ENCODE measurements around the gene FDXR.
A peak's percentile ranks its signal among the peaks of the same experiment; 100 is the strongest.

Gene FDXR

DNA sequence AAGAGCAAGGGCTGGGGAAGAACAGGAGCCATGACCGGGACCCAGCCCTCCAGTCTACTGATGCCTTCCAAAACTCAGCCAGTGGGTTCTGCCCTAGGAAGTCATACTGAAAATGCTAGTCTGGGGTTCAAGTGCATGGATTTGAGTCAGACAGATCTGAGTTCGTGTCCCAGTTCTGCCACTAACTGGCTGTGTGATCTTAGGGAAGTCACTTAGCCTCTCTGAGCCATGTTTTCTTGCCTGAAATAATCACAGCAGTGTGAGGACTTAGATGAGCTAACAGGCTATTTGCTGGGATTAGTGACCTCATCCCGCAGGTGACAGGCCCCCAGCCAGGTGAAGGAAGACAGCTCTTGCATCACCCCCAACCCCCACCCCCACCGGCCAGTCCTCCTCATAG, 17.5 kb downstream of the FDXR start:
- DNase-seq, result no peak

GRCh38 chr17:74854792-74855191, 18.0 kb downstream of the FDXR start:
- DNase-seq, result no peak

DNA sequence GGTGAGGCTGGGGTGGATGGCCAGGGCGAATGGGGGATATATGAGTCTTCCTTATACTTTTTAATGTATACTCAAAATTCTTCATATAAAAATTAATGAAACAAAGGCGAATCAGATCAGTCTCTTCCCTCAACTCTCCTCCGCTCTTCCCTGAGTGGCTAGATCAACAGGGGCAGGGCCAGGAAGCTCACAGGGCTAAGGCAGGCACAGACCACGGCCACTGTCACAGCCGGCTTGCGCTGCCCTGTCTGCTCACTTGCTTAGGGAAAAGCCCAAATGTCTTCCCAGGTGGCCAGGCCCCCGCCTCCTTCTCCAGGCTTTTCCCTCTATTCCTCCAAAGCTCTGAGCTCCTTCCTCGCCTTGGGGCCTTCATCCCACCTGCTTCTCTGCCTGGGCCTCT, 19.1 kb downstream of the FDXR start:
- no peak for DNase-seq

- DNase-seq, result no peak
Observed at GRCh38 chr17:74853048-74853397, 19.8 kb downstream of the FDXR start.

- no peak for DNase-seq
Observed at GRCh38 chr17:74852237-74853047, 20.4 kb downstream of the FDXR start.

- DNase-seq, result peak; percentile 93
Observed at GRCh38 chr17:74851612-74852236, 21.1 kb downstream of the FDXR start.

- DNase-seq, result no peak
Observed at GRCh38 chr17:74850914-74851313, 21.9 kb downstream of the FDXR start.

DNA sequence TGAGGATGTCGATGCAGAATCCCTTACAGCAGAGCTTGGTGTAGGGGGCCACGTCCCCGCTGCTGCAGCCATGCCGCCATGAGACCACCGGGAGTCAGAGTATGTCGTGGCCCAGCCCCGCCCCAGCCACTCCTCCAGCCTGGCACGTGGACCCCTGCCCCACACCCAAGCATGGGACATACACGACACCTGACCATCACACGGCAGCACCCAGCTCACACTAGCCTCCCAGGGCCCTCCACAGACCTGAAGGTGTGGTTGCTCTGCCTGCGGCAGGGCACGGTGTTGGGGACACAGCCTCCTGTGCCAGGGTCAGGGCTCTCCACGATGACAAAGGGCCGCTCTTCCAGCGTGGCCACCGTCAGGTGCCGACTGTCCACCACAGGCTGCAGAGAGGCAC, 22.5 kb downstream of the FDXR start:
- DNase-seq, result no peak

DNA sequence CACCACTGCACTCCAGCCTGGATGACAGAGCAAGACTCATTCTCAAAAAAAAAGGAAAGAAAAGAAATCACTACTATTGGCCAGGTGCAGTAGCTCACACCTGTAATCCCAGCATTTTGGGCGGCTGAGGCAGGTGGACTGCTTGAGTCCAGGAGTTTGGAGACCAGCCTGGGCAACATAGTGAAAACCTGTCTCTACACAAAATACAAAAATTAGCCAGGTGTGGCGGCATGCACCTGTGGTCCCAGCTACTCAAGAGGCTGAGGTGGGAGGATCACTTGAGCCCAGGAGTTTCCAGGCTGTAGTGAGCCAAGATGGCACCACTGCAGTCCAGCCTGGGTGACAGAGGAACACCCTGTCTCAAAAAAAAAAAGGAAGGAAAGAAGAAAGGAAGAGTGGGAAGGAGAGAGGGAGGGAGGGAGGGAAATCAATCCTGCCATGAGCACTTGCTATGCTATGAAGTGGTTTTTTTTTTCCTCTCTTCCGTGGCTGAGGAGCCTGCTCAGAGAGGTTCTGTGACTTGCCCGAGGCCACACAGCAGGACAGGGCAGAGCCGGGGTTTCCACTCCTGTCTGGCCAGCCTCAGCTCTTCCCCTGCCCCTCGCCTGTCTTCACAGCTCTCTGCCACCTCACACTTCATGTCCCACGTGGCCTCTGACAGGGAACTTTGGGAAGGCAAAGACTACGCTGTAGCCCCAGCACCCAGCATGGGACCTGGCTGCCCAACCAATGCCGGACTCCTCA, 24.0 kb downstream of the FDXR start:
- no peak for DNase-seq

GRCh38 chr17:74846621-74847020, 26.2 kb downstream of the FDXR start:
- DNase-seq, result no peak

GRCh38 chr17:74843352-74843627, 29.5 kb downstream of the FDXR start:
- DNase-seq, result no peak

- DNase-seq, result peak; percentile 71
Observed at GRCh38 chr17:74842599-74843351, 30.0 kb downstream of the FDXR start.

DNA sequence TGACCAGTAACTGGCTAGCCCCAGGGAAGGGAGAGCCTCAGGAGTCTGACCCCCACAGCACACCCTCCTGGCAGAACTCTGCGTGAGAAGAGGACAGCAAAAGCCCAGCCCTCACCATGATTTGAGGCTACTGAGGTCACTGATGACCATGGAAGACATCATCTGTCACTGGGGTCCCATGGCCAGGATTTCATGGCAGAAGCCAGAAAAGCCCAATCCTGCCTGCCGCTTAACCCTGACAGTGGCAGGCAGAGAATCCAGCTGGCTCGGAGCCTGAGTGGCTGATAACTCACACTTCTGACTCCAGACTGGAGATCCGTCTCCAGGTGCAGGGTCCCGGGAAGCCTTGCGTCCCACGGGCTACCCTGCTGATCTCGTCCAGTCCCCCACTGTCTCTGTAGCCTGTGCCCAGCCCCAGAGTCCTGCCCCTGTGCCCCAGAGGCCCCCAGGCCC, 30.6 kb downstream of the FDXR start:
- no peak for DNase-seq

DNA sequence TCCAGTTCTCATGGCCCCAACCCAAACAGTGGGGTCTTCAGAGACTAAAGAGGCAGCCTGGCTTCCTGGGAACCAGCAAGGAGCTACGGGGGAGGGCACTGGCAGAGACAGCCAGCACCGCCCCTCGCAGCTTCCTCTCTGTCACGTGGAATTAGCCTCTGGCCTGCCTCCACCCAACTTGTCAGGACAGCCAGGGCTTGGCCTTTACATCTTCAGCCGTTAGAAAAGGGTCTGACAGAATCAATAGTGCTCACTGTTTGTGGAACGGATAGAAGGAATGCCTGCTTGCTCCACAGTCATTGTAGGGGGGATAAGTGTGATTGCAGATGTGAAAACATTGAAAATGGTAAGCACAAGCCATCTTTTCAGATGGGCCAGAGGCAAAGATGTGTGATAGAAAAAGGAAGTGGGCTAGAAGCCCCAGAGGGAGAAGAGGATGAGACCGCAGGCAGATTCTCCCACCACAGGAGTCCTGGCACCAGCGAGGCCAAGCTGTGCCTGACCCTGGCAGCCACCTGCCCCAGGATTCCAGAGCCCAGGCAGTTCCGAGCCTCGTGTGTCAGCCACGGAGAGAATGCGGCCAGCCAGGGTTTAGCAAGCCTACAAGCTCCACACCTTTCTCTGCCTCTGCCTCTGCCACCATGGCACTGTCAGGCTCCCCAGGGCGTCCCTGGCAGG, 31.7 kb downstream of the FDXR start:
- no peak for DNase-seq

DNA sequence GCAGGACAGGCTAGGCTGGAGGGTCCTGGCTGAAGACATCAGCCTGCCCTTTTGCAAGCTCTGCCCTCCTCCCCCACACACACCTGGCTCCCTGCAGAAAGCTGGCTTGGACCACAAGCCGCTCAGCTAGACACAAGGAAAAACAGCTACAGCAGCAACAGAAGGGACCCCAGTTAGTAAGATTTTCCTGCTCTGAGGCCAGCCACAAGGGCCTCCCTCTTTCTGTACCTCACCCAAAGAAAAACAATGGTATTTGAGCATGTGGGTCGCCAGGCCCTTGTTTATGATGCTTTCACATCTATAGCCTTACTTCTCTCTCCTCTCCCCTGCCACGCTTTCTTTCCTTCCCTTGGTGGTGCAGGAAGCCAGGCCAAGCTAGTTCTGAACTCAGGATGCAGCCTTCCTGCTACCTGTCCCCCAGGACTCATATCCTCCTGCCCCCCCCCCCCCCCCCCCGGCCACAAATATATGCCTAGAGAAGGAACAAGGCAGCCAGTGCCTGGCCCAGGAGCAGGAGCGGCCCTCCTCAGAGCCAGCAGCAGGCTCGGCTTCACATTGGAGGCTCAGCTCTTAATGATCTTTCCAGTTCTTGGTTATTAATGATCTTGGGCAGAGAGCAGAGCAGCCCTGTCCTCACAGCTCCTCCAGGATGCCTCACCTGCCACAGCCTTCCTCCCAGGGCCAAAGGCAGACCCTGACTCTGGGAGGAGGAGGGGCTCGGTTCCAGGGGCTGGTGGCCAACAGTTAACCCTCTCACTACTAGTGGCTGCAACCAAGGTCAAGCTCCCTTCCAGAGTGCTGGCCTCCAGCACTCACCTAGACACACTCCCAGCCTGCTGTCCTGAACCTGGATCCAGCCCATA, 32.6 kb downstream of the FDXR start:
- no peak for DNase-seq

GRCh38 chr17:74838274-74838673, 34.5 kb downstream of the FDXR start:
- no peak for DNase-seq

GRCh38 chr17:74836691-74837467, 35.9 kb downstream of the FDXR start:
- DNase-seq, result no peak

- DNase-seq, result no peak
Observed at GRCh38 chr17:74836191-74836590, 36.6 kb downstream of the FDXR start.

DNA sequence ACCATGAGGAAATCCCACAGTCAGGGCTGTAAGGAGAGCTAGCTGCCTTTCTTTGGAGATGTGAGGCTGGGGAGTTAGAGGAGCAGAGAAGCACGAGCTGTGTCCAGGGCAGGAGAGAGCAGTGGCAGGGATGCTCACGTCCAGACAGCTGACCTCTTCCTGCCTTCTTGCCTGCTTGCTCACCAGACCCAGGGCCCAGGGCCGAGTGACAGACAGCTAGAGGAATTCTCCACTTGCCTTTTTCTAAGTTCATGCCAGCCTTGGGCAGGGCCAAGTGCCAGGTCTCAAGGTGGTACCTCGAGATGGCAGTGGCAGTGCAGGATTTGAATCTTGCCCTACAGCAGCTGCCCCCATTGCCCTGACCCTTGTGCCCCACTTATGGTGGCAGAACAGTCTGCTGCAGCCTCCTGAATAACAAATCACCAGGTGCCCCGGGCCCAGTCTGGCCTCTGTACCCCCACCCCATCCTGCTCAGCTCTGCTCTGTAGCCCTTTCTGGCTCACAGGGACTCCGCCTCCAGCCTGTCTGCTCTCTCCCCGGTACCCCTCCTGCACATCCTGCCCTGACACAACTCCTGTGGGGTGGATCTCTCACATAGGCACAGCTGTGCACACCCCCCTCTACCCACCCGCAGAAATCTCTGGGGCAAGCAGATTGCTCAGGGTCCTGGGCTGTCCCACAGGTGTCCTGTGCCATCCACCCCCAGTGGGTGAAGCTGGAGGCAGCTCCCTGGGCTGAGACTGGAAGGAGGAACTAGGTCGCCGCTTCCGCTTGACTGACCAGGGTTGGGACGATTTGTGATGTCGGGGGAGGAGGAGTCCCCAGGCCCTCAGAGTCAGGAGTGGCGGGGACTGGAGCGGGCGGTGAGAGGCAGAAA, 39.1 kb downstream of the FDXR start:
- no peak for DNase-seq

DNA sequence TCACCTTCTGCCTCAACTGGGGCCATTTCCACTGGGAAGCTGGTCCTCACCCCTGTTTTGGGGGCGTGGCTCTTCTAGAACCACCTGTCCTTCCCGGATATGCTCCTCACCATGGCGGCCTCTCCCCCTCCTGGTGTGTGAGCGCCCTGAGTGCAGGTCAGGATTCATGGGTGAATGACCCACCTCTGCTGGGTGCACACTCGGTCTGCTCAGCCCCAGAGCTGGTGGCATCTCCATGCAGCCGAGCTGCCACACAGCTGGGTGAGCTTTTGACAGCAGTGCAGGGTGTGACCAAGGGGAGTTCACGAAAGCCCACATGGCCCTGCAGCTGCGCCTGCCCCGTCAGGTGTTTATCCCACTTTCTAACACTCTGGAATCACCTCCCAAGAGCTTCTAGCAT, 40.4 kb downstream of the FDXR start:
- no peak for DNase-seq

Measured in NCI-H345 (cell line).